ENCODE measurements around the gene CCDC187. TPM values are rescaled to one million over a fixed set of nuclear protein-coding genes. Genes with fewer than 3 reads are reported as not detected.
A peak's percentile ranks its signal among the peaks of the same experiment; 100 is the strongest.

CCDC187 gene
- total RNA-seq, 1 experiment from 2014 or later: 0.41 TPM

DNA sequence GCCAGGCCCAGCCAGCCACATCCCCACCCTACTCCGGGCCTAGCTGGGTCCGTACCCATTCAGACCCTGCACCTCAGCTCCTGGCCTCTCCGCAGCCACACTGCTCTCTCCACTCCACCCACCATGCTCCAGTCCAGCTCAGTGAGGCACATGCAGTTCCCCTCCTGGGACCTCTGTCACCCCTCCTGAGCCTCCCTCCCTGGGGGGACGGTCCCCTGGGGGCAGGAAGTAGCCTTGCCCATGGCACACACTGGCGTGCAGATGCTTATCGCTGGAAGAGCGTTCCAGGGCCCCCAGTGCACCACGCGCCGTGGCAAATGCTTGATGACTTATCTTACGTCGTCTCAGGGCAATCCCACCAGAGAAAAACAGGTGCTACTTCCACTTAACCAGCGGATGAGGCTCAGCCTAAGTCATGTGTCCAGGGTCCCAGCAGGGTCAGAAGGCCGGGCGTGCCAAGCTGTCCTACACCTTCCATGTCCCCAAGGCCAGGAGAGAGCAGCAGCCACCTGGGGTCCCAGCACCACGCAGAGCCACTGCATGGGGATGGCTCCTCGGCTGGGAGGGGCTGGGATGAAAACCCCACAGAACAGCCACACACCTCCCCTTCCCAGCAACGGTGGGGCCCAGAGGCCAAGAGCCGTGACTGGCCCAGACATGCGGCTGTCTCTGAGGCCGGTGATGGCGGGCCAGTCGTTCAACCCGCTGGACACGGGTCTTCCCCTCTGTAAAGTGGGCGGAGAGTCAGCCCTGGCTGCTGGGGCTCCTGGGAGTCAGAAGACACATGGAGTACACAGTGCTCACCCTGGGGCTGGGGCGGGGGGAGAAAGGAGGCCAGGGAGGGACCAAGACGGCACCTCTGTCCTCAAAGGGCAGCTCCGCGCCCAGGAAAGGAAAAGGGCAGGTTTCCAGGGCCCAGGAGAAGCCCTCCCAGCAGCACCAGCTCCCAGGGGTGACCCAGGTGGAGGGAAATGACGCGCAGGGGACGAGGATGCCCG is 2.6 kb upstream of the CCDC187 start:
- peak; percentile 46 for DNase-seq (ENCODE audit: low read depth)
- in situ Hi-C loops (cut with HindIII; ENCODE audit: low pct_unique_long_range_greater_than_20kb, low sequenced_read_pairs): no loop called here

DNA sequence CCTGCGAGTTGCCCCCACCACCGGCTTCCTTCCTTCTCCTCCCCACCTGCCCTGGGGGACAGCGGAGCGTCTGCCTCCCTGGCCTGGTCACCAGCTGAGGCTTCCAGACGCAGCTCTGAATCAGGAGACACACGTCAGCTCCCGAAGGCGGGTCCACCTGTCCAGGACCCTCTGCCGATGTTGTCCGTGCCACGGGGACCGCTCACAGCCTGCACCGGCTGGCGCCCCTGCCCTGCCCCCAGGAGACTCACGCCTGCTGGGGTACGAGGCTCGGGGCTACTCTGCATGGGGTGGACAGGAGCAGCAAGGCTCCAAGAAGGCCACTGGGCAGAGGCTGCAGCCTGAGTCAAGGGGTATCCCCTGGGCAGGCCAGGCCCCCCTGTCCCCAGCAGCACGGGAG is 1.9 kb upstream of the CCDC187 start:
- in situ Hi-C loops (cut with HindIII; ENCODE audit: low pct_unique_long_range_greater_than_20kb, low sequenced_read_pairs): no loop called here
- no peak for DNase-seq (ENCODE audit: low read depth)

DNA sequence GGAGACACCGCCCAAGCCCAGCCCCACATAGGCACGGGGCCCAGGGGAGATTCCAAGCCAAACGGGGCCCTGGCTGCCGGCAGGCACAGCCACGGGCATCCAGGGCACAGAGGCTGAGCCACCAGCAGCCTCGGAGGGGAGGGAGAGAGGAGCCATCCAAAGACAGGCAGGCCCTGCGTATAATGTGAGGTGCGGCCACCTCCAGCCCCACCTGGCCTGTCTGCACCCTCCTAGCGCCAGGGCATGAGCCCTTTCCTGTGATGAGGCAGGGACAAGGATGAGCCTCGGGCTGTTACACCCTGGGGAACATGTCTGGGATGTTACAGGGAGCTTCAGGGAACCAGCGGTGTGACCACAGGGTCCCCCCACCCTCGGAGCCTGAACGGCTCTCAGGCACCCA is 1.1 kb upstream of the CCDC187 start:
- in situ Hi-C loops (cut with HindIII; ENCODE audit: low pct_unique_long_range_greater_than_20kb, low sequenced_read_pairs): no loop called here

DNA sequence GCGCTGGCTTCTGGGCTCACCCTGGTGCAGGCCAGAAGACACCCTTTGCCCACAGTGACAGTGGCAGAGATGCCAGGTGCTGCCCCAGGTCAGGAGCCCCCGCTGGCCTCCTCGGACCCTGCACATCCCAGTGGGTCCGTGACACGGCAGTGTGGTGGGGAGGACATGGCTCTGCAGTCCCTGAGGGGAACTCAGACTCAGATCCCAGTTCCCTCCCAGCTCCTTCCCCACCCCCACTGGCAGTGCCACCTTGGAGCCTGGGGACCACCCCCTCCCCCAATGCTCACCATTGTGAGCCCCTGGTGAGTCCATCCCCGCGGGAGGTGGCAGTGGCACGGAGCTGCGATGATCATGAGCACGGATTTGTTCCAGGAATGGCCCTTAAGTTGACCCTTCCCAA is 562 bp upstream of the CCDC187 start:
- in situ Hi-C loops (cut with HindIII; ENCODE audit: low pct_unique_long_range_greater_than_20kb, low sequenced_read_pairs): no loop called here
- DNase-seq (ENCODE audit: low read depth): no peak

More for the DNA sequence above, 1.1 kb upstream of the CCDC187 start:
- no peak for DNase-seq (ENCODE audit: low read depth)

GRCh38 chr9:136303066-136303824 is 649 bp downstream of the CCDC187 start:
- no peak for DNase-seq (ENCODE audit: low read depth)
- in situ Hi-C loops (cut with HindIII; ENCODE audit: low pct_unique_long_range_greater_than_20kb, low sequenced_read_pairs): no loop called here

DNA sequence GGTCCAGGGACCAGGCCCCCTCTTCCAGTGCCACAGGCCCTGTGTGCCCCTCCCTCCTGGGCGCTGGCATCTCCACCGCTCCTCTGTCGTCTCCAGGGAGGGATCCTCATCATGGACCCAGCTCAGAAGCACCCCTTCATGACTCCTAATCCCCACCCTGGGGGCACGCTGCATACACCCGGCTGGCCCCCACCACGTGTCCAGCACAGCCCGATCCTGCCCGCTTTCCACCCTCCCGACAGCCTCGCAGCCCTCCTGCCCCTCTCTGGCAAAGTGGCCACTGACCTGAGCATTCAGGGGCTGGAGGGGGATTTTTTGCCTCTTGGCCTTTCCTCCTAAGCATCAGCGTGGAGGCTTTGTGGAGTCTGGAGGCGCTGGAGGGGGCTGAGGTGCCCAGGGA is 1.4 kb downstream of the CCDC187 start:
- in situ Hi-C loops (cut with HindIII; ENCODE audit: low pct_unique_long_range_greater_than_20kb, low sequenced_read_pairs): no loop called here
- DNase-seq (ENCODE audit: low read depth): no peak

- in situ Hi-C loops (cut with HindIII; ENCODE audit: low pct_unique_long_range_greater_than_20kb, low sequenced_read_pairs): no loop called here
- no peak for DNase-seq (ENCODE audit: low read depth)
Observed at GRCh38 chr9:136300866-136301265, 3.0 kb downstream of the CCDC187 start.

GRCh38 chr9:136300016-136300545 is 3.8 kb downstream of the CCDC187 start:
- in situ Hi-C loops (cut with HindIII; ENCODE audit: low pct_unique_long_range_greater_than_20kb, low sequenced_read_pairs): no loop called here
- no peak for DNase-seq (ENCODE audit: low read depth)

DNA sequence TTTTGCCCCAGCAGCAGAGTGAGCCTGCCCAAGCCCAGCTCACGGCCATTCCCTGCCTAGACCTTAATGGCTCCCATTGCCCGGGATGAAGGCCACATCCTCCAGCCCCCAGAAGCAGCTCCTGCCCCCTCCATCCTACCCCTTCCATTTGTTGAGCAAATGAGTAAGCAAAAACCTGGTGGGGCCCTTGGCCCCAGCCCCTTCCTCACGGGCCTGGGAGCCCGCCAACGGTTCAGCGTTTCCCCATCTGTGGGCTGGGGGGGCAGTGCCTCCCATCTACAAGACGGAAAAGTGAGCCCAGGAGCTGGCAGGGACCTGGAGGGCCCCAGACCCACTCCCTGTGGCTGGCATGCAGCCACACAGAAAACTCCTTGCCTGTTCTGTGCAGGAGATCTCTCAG is 4.4 kb downstream of the CCDC187 start:
- in situ Hi-C loops (cut with HindIII; ENCODE audit: low pct_unique_long_range_greater_than_20kb, low sequenced_read_pairs): no loop called here
- no peak for DNase-seq (ENCODE audit: low read depth)

DNA sequence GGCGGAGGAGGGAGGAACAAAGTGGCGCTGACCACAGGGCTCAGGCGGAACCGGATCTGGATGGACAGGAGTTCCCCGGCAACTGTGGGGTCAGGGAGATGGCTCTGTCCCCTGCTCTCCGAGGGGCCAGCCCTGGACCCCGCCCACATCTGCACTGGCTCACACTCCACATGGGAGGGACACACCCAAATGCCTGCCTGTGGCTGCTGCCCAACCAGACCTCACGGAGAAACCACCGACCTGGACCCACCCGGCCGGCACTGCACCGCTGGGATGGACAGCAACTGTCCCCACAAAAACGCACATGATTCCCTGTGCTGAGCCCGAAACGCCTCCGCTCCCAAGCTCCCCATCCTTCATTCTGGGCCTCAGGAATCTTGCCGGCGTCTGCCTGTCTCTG is 4.8 kb downstream of the CCDC187 start:
- in situ Hi-C loops (cut with HindIII; ENCODE audit: low pct_unique_long_range_greater_than_20kb, low sequenced_read_pairs): no loop called here
- no peak for DNase-seq (ENCODE audit: low read depth)

GRCh38 chr9:136297766-136298735 is 5.8 kb downstream of the CCDC187 start:
- no peak for DNase-seq (ENCODE audit: low read depth)
- in situ Hi-C loops (cut with HindIII; ENCODE audit: low pct_unique_long_range_greater_than_20kb, low sequenced_read_pairs): no loop called here

- no peak for DNase-seq (ENCODE audit: low read depth)
- in situ Hi-C loops (cut with HindIII; ENCODE audit: low pct_unique_long_range_greater_than_20kb, low sequenced_read_pairs): no loop called here
Observed at GRCh38 chr9:136297016-136297691, 6.7 kb downstream of the CCDC187 start.

GRCh38 chr9:136296434-136297015 is 7.4 kb downstream of the CCDC187 start:
- no peak for DNase-seq (ENCODE audit: low read depth)

DNA sequence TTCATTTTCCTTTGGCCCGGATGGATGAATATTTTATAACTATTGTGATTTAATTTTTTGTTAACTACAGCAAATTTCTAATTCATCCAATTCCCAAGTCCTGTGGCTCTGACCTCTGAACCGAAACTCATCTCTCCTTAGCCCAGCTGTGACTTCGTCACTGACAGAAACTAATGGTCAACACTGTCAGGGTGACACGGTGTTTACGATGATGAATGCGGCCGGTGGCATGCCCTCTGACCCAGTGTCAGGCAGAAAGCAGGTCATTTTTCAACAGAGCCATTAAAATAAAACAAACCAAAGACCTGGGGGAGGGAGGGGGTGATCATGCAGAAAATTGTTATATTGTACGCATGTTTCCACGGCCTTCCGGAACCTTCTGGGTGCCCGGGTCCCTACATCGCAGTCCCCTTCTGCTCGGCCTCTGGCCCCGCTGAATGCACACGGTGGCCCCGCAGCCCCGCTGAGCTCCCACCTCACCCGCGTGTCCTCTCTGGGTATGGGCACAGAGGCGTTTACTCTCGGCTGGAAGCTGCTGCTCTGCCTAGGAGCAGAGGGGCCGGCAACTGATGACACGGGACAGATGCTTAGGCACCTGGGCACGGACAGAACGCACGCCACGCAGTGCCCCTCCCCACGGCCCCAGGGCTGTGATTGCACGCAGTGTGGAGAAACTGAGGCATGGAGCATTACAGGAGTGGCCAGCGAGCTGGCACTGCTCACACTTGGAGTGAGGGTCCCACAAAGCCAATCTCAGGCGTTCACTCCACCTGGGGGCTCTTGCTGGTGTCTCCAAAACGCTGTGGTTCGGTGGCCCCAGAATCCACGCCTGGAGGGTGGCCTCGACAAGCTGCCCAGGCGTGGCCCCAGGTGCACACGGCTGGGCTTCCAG is 8.1 kb downstream of the CCDC187 start:
- DNase-seq (ENCODE audit: low read depth): no peak
- in situ Hi-C loops (cut with HindIII; ENCODE audit: low pct_unique_long_range_greater_than_20kb, low sequenced_read_pairs): no loop called here

More at GRCh38 chr9:136296434-136297015, 7.4 kb downstream of the CCDC187 start:
- in situ Hi-C loops (cut with HindIII; ENCODE audit: low pct_unique_long_range_greater_than_20kb, low sequenced_read_pairs): no loop called here

GRCh38 chr9:136295055-136295454 is 8.8 kb downstream of the CCDC187 start:
- in situ Hi-C loops (cut with HindIII; ENCODE audit: low pct_unique_long_range_greater_than_20kb, low sequenced_read_pairs): no loop called here
- no peak for DNase-seq (ENCODE audit: low read depth)

DNA sequence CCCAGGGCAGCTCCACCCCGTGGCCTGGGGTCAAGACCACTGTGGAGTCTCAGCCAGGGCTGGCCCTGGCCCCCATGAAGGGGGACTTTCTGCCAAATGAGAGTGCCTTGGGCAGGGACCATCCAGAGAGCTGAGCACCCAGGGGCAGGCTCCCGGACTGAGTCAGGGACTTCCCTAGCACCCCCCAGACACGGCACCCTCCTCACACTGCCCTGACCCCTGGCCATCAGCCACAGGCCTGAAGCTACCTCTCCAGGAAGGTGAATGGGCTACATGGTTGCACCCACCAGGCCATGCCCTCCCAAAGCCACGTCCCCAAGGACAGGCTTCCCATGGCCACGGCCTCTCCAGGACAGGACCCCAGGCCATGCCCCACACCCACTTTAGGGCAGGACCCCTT is 9.5 kb downstream of the CCDC187 start:
- in situ Hi-C loops (cut with HindIII; ENCODE audit: low pct_unique_long_range_greater_than_20kb, low sequenced_read_pairs): no loop called here
- no peak for DNase-seq (ENCODE audit: low read depth)

Data from Caki2 (cell line).